ENCODE results near the gene CCNF.
A peak's percentile ranks its signal among the peaks of the same experiment; 100 is the strongest.
"Not testable (repeated sequence)": the region's sequence is repeated elsewhere in the genome, so short reads cannot be mapped to it uniquely, and the experiment has no call there.

The CCNF gene

DNA sequence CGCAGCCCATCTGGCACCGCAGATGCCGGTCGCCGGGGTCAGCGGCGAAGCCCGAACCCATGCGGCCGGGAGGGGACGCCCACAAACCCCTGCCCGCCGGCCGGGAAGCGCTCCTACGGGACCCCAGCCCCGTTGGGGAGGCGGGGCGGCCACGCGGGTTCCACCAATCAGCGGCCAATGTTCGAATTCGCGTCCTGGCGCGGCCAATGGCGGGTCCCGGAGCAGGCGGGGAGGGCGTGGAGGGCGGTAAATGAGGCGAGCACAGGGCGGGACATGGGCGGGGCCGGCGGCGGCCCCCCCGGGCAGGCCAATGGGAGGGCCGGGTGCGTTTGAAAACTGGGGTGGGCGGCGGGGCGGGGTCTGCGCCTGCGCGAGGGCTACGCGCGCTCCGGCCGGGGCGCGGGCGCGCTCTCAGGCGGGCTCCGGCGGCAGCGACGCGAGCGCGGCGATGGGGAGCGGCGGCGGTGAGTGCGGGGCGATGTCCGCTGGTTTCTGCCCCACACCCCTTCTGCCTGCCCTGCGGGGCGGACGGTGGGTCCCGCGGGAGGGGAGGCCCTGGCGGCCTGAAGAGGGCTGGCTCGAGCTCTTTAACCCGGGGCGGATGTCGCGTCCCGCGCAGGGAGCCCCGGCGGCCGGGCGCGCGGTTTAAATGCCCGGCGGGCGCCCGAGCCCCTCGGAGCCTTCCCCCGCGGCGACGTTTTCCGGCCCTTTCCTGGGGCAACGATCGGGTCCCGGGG, at the start of gene CCNF:
CCNF (plus strand) TSS at position 414 of the 737 bp plus-strand sequence; CDS start at position 449, 35 bp downstream.
- peak; percentile 78 to 98 (median 94) for DNase-seq

GRCh38 chr16:2383501-2383900, 45.7 kb upstream of the CCNF start:
- no peak for DNase-seq

- no peak for DNase-seq
Observed at GRCh38 chr16:2384426-2384825, 44.8 kb upstream of the CCNF start.

GRCh38 chr16:2385190-2385836, 43.9 kb upstream of the CCNF start:
- no peak for DNase-seq

GRCh38 chr16:2385982-2386381, 43.3 kb upstream of the CCNF start:
- DNase-seq = not testable (repeated sequence)

DNA sequence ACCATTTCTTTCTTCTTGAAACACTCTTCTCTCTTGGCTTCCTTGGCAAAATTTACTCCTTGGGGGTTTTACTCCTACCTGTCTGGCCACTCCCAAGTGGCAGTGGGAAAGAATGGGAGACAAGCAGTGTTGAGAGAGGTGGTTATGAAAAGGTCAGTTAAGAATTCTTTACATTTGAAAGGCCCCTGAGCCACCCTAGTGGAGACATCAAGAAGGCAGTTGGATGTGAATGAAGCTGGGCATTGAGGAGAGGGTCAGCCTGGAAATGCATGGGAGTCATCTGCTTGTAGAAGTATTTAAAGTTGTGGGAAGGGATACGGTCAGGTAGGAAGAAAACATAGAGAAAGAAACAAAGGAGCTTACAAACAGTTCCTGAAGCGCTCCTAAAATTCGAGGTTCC, 42.3 kb upstream of the CCNF start:
- no peak for DNase-seq

GRCh38 chr16:2388139-2388874, 40.9 kb upstream of the CCNF start:
- no peak for DNase-seq

DNA sequence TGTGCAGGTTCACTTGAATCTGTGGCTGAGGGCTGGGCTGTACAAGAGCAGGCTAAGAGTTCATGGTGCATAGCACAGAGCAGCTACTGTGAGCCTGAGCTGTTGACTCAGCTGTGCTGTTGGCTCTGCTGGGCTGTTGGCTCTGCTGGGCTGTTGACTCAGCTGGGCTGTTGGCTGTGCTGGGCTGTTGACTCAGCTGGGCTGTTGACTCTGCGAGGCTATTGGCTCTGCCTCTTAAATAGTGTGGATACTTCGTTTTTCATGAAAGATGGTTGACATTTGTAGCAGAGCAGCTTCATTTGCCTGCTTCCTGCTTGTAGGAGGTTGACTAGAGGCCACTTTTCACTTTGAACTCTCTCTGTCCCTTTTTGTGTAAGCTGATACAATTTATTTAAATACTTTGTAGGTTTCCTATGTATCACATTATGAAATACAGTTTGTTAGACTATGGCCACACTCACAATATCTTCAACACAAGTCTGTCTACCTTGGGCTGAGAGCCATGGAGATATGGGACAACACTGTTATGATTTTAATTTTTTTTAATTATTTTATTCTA, 40.3 kb upstream of the CCNF start:
- no peak for DNase-seq

DNA sequence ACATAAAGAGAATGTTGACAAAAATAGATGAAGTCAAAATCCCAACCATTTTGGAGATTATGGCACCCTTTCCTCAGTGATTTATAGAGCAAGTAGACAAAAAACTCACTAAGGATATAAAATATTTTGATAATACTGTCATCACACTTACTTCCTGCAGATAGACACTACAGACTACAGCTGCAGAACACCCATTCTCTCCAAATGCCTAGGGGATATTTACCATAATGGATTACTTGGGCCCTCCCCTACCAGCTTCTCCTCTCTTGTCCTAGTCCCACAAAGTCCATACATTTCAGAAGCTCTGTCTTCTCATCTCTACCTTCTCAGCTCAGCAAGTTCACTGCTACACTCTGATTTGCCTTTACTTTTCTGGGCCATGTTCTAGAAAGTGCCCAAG, 37.2 kb upstream of the CCNF start:
- no peak for DNase-seq

DNA sequence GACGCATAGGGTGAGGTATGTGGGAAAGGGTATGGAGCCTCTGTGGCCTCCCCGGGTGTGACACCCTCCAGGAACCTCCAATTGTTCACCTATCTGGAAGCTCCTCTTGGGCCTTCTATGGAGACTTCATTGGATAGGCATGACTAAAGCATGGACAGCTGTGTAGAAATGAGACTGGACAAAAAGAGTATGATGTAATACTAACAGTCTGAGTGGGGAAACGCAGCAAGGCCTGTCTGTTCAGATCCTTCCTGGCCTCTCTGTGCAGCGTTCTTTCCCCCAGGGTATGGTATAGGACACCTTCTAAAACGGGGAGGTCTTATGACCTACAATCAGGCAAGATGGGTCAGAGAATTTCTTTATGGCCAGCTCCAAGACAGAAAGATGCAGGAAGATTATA, 30.7 kb upstream of the CCNF start:
- DNase-seq = no peak

- DNase-seq = no peak
Observed at GRCh38 chr16:2404099-2404498, 25.1 kb upstream of the CCNF start.

DNA sequence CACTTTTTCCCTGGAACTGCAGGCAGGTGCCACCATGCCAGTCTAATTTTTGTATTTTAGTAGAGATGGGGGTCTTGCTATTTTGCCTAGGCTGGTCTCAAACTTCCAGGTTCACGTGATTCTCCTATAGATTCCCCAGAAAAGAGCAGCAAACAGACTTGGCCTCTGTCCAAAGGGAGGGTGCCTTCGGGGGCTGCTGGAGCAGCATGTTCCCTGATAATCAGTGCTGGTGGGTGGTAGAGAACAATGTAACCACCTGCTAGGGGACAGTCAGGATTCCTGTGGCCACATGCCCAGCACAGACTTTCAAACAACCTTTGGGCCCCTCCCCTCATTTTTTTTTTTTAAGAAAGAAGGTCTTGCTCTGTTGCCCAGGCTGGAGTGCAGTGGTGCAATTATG, 14.2 kb upstream of the CCNF start:
- no peak for DNase-seq

DNA sequence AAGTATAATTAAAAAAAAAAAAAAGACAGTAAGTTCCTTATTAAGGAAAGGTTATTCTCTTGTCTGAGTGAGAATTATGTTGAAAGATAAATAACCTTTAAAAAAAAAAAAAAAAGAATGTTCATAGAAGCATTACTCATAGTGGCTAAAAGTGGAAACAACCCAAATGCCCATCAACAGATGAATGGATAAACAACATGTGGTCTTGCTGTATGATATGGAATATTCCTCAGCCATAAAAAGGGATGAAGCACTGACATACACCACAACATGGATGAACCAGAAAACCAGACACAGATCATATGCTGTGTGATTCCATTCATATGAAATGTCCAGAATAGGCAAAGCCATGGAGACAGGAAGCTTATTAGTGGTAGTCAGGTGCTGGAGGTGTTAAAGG, 9.2 kb upstream of the CCNF start:
- DNase-seq = no peak

DNA sequence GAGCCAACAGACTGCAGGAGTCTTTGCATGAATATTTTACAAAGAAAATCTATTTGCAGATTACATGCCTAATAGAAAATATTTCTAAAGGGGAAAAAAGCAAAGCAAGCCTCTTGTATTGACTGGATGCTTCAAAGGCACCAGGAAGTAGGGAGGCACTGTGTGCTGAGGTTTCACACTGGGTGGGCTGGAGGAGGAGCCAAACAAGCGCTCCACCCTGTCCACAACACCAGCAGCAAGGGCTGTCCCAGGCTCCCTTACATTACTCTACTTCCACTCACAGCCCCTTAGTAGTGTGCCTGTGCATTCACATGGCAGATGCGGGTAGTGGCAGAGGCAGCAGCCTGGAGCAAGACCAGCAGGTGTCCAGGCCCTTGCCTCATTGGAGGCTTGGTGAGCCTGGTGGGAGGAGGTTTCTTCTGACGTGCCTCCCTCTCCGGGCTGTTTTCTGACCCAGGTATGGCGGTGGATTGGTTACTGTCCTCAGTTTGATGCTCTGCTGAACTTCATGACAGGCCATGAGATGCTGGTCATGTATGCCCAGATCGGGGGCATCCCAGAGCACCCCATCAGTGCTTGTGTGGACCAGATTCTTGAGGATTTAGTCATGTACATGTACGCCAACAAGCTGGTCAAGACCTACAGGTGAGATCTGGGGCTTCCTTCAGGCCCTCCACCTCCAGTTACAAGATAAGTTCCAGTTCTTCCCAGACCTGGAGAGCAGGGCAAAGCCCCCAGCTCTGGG, 7.0 kb upstream of the CCNF start:
- no peak for DNase-seq

GRCh38 chr16:2424061-2425007, 4.9 kb upstream of the CCNF start:
- DNase-seq = no peak

- DNase-seq = peak in 1 of 14 donors; percentile 30
Observed at GRCh38 chr16:2425008-2425518, 4.2 kb upstream of the CCNF start.

DNA sequence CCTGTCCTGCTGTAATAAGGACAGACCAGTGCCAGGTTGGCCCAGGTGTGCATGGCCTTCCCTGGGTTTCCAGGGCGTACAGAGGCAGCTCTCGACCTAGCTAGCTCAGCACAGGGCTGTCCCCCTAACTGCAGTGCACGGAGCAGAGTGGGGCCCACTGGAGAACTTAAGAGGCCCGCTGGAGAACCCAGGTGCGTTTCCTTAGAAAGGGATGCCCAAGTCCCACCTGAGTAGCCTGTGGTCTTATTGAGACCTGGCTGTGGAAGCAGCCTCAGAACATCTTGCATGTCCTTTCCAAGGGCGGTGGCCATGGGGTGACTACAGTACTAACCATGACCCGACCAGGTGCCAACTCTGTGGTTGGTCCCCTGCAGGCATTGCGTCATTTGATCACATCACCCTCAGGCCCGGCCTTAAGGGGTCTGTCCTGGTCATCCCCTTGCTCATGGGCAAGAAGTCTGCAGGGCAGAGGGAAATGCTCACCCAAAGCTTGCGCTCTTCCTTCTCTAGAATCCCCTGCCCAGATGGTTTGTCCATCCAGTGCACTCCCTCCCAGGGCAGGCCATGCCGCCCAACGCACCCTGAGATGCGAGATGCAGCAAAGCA, 3.3 kb upstream of the CCNF start:
- no peak for DNase-seq

DNA sequence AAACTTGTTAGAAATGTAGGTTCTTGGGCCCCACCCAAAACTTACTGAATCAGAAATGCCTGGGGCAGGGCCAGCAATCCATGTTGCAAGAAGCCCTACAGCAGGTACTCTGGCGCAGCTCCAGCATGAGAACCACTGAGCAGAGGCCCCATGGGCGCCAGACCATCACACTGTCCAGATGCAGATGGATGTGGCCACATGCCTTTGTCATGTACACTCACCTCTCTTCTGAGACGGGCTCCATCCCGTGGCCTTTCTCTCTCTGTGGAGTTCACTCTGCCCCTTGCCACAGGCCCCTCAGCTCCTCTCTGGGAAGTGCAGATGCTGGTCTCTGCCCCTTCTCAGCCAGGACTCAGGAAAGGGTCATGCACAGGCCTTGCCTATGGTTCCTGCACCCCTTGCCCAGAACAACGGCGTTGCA, 2.3 kb upstream of the CCNF start:
- no peak for DNase-seq

- DNase-seq = no peak
Observed at GRCh38 chr16:2427526-2427925, 1.7 kb upstream of the CCNF start.

GRCh38 chr16:2428051-2428783, 1.0 kb upstream of the CCNF start:
- DNase-seq = peak in 1 of 14 donors; percentile 35

Data from C1 segment of cervical spinal cord (tissue), 14 donors.